HG03064 (cell line): Measurements from ENCODE around the gene ARSK.

Experiments
- ATAC-seq: cut with Tn5 transposase; IDR thresholded peaks from one replicate; pipeline ENCODE4 v1.9.1; 2021; ENCODE audit warnings: low read depth; ENCODE audit not compliant: unreplicated experiment

The ARSK gene

DNA sequence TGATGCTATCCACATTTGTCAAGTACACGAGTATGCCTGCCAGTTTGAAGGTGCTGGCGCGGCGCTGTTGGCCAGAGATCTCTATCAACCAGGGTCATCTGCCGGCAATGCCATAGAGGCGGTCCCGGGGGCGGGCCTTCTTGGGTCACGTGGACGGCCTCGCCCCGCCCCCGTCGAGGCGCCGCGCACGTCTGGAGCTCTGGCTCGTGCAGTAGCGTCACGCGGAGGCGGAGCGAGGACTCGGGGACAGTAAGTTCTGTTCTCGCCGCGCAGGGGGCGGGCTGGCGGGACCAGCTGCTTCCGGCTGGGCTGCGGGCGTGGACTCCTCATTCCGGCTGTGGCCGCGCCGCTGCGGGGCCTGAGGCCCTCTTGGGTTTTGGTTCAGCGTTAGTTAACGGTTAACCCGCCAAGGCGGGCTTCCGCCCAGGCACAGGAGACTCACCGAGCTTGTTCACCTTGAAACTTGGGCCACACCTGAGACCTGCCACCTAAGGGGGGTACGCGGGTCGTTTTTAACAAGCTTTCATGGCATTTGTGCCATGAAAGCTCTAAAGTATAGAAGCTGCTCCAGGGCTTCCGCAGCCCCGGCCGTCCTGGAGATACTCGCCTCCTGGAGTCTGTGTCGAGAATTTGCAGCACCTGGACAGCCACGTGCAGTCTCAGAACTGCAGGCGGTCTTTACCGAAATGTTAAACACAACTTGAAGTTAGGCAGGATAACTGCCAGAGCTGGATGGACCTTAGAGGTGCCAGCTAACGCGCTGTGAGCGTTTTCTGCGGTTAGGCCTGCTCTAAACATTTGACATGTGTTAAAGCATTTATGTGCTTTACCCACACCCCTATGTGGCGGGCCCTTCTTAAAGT is 91.9 kb downstream of the ARSK start, which contains the start of gene RFESD:
TSS of gene RFESD (plus strand) at position 209 of the 863 bp plus-strand sequence. CDS start 5,495 bp downstream, outside the sequence.
- peak; percentile 98 for ATAC-seq

DNA sequence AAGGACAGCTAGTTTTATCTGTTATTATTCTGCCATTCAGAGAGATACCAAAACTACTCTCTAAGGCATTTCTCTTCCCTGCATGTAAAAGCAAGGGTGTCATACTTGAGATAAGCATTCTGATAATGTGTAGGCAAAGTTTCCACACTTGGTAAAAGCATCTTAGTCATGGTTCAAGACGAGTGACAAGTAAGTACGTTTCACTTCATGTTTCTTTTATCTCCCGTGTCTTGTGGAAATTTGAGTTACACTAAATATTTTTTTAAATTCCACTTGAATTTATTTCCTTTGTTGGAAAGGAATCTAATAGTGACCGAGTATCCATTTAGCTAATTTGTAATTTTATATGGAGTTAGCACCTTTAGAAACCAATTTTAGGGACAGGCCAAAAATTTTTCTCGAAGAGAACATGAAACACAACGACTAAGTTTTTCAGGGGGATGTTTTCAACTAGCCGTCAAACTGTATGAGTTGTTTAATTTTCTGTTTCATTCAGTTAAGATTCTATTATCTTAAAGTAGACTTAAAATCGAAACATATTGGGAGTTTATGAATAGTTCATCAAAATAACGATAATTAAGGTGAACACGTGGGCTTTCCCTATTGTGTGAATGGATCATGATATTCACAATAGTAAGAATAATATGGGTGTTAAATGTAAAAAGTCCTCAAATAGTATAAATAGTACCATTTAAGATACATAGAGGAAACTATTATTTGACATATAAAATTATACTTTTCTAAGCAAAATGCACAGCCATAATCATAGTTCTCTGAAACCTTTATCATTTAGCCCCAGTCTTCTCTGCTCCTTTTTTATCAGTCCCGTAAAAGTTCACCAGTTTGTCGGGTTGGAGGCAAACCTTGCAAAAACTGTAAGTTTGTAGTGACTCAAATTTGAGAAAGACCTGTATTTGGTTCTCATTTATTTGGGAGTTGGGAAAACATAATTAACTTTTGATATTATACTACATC is 93.3 kb downstream of the ARSK start:
- no peak for ATAC-seq

DNA sequence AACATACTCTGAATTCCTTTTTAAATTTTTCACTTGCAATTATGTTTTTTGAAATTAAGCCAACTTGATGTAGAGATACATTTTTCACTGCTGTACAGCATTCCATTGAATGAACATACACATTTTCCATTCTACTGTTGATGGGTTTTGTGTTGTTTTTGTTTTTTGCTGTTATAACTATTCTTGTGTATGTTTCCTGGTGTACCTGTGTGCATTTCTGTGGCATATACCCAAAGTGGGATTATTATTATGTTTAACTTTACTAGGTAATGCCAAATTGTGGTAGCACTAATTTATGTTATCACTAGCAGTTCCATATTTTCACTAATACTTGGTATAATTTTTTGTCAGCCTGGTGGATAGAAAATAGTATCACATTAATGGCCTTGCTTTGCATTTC is 94.4 kb downstream of the ARSK start:
- ATAC-seq: no peak

DNA sequence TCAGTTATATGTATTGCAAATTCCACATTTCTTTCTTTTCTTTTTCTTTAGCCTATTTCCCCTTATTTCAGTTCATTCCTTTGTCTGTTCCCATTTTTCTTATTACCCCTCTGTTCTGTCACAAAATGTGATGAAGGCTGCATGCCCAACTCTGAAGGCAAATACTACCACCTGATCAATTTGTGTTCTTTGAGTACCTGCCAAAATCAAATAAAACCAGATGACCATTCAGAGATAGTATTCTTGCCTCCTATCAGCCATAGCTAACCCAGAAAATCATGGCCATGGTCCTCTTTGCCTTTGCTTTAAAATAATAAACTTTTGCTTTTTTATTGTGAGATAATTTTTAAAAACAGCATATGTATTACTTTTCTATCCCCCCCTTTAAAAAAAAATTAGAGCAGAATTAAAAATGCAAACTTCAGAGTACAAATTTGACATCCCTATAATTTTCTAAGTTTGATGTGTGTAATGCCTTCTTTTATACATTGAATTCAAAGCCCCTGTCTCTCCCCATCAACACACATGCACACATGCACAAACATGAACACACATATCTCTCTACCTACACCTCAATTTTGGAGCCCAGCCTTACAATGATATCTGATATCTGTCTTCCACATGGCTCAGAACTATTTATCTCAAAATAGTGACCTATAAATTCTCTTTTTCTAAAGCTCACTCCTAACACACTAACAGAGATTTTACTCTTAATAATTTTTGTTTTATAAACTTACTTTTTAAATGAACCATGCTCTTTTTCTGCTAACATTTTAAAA is 95.1 kb downstream of the ARSK start:
- ATAC-seq: no peak

DNA sequence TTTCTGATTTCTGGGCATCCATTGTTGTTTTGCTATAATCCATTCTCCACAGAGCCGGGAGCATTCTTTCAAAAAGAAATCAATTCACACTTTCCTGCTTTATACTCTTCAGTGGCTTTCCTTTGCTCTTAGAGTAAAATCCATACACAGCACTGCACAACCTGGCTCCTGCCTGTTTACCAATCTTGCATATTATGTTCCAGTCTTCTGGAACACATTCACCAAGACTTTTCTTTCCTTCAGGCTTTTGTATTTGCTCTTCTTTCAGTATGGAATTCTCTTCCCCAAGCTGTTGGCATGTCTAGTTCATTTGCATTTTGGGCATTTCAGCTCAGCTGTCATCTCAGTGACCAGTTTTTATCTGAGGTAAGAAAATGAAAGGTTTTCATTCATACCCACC is 97.9 kb downstream of the ARSK start:
- no peak for ATAC-seq

DNA sequence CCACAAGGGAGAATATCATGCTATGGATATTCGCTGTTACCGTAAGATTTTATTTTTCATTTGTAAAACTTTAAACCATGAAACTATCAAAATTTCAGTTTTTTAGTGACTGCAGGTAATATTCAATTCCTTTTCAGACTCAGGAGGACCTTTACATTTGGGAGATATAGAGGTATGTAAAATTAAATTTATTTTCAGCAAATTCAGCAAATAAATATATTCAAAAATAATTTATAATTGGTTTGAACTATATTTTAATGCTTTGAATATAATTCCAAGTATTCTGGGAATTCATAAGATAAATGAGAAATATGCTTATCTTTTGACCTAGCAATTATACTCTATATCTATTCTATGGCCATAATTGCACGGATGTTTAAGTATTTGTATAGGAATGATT is 99.3 kb downstream of the ARSK start:
- no peak for ATAC-seq
